ENCODE measurements around the gene FAM184B.

FAM184B gene

GRCh38 chr4:17773135-17773698, 8.2 kb downstream of the FAM184B start:
- DNase-seq (ENCODE audit: low read depth in 2 of 2) = no peak

GRCh38 chr4:17771284-17771908, 10.0 kb downstream of the FAM184B start:
- no peak for DNase-seq (ENCODE audit: low read depth in 2 of 2)

- DNase-seq (ENCODE audit: low read depth in 2 of 2) = no peak
These were observed 10.6 kb downstream of the FAM184B start for GRCh38 chr4:17770845-17771244.

GRCh38 chr4:17769406-17770174, 11.8 kb downstream of the FAM184B start:
- DNase-seq (ENCODE audit: low read depth in 2 of 2) = no peak

DNA sequence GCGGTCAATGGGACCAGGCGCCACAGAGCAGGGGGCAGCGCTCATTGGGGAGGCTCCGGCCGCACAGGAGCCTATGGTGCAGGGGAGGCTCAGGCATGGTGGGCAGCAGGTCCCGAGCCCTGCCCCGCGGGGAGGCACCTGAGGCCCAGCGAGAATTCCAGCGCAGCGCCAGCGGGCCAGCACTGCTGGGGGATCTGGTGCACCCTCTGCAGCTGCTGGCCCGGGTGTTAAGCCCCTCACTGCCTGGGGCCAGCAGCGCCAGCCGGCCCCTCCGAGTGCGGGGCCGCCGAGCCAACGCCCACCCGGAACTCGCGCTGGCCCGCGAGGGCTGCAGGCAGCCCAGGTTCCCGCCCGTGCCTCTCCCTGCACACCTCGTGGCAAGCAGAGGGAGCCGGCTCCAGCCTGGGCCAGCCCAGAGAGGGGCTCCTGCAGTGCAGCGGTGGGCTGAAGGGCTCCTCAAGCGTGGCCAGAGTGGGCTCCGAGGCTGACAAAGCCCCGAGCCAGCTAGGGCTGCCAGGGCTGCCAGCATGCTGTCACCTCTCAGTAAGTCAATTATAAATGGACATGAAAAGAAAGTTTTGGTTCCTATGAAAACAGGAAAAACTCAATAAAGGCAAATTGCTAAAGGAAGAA, 14.5 kb downstream of the FAM184B start:
- DNase-seq (ENCODE audit: low read depth in 2 of 2) = no peak

- no peak for DNase-seq (ENCODE audit: low read depth in 2 of 2)
These were observed 15.7 kb downstream of the FAM184B start for GRCh38 chr4:17765514-17766286.

DNA sequence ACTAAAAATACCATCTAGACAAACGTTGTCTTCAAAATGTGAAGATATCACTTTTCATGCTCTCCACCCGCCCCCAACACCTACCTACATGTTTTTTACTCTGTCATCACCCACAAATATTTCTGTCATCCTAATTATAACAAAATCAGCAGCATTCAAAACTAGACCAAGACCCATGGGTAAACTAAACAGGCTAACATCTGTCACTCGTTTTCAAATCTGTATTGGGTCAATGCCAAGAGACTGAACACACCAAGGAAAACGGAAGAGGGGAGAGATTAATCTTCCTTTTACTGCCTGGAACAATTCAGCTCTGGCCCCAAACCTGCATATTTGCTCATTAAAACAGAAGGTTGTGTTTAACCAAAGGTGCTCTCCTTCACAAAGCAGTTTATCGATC, 17.5 kb downstream of the FAM184B start:
- DNase-seq (ENCODE audit: low read depth in 2 of 2) = no peak

- no peak for DNase-seq (ENCODE audit: low read depth in 2 of 2)
These were observed 18.0 kb downstream of the FAM184B start for GRCh38 chr4:17763416-17763815.

DNA sequence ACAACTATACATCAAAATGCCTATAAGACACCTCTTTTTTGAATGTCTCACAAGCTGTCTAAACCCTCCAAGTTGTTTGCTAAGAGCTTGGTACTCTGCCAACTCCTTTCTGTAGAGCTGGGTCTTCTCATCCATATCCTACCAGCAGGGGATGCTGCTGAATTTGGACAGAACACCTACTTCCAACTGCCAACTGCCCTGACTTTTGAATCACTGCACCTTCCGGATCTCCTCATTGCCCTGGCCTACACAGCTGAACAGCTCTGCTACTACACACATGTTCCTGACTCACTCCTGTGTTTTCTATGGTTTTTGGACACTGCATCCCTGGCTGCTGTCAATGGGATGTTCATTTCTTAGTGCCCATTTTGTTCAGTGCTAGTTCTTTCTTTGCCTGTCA, 18.7 kb downstream of the FAM184B start:
- DNase-seq (ENCODE audit: low read depth in 2 of 2) = no peak

GRCh38 chr4:17761062-17761461, 20.4 kb downstream of the FAM184B start:
- DNase-seq (ENCODE audit: low read depth in 2 of 2) = no peak

- no peak for DNase-seq (ENCODE audit: low read depth in 2 of 2)
These were observed 20.8 kb downstream of the FAM184B start for GRCh38 chr4:17760626-17761025.

DNA sequence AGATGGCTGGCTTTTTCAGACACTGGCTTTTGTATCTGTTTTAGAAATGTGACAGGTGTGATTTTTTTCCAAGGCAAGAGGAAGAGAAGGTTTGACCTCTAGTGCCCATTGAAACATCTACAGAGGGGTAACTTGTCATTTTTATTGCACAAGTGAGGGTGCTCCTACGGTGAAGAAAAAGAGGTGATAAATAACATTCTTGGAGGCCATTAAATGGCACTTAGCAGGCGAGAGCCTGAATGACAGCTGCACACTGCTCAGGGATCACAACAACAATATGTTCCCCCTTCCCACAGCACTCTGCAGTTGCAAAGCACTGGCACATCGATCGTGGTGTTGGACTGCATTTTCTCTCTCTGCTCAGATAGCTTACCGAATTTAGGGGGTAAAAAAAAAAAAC, 22.9 kb downstream of the FAM184B start:
- DNase-seq (ENCODE audit: low read depth in 2 of 2) = no peak

GRCh38 chr4:17757621-17758020, 23.8 kb downstream of the FAM184B start:
- no peak for DNase-seq (ENCODE audit: low read depth in 2 of 2)

GRCh38 chr4:17753646-17754045, 27.8 kb downstream of the FAM184B start:
- no peak for DNase-seq (ENCODE audit: low read depth in 2 of 2)

- DNase-seq (ENCODE audit: low read depth in 2 of 2) = no peak
These were observed 40.7 kb downstream of the FAM184B start for GRCh38 chr4:17740702-17741101.

DNA sequence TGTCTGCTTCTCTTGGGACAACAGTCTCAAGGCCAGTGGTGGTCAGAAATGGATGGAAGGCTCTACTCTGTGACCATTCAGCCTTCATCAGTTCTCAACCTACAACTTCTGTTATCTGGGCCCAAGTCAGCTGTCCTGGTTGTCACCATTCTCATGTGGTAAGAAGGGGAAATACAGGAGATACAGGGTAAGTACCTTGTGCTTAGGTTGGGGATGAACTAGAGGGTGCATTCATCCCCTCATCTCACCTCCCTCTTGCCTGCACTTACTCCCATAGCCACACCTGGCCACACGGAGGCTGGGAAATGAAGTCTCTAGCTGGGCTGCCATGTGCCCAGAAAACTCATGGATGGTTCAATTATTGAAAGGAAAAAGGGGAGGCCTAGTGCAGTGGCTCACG, 44.9 kb downstream of the FAM184B start:
- DNase-seq (ENCODE audit: low read depth in 2 of 2) = no peak

- DNase-seq (ENCODE audit: low read depth in 2 of 2) = no peak
These were observed 54.5 kb downstream of the FAM184B start for GRCh38 chr4:17726911-17727310.

DNA sequence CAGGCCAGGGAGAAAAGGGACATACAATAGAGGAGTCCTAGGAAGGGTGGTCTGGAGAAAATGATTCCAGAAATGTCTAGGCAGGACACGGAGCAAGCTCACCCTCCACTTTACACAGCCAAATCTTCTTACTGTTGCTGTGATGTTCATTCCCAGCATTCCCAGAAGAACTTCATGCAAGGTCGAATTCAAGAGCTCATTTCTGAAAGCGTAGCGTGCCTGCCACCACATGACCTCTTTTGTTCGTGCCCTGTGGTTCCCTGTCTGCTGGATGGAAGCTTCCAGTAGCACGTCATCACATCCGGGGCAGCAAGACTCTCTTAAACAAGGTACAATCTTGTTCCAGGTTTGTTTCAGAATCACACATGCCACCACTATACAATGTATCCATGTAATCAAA, 57.8 kb downstream of the FAM184B start:
- DNase-seq (ENCODE audit: low read depth in 2 of 2) = no peak

DNA sequence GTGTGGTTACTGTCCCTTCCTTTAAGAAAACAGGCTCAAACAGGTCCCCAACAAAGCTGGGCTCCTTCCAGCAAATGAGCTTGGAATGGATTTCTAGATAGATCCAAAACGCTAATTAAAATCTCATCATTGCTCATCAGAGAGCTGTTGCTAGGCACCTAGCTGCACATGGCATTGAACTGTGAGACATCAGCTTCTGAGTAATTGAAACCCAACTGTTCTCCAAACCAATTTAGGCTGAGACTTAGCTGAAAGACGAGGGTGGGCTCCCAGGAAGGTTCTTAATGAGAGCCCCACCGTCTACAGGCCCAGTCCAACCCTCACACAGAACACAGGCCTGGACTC, 59.1 kb downstream of the FAM184B start:
- DNase-seq (ENCODE audit: low read depth in 2 of 2) = no peak

DNA sequence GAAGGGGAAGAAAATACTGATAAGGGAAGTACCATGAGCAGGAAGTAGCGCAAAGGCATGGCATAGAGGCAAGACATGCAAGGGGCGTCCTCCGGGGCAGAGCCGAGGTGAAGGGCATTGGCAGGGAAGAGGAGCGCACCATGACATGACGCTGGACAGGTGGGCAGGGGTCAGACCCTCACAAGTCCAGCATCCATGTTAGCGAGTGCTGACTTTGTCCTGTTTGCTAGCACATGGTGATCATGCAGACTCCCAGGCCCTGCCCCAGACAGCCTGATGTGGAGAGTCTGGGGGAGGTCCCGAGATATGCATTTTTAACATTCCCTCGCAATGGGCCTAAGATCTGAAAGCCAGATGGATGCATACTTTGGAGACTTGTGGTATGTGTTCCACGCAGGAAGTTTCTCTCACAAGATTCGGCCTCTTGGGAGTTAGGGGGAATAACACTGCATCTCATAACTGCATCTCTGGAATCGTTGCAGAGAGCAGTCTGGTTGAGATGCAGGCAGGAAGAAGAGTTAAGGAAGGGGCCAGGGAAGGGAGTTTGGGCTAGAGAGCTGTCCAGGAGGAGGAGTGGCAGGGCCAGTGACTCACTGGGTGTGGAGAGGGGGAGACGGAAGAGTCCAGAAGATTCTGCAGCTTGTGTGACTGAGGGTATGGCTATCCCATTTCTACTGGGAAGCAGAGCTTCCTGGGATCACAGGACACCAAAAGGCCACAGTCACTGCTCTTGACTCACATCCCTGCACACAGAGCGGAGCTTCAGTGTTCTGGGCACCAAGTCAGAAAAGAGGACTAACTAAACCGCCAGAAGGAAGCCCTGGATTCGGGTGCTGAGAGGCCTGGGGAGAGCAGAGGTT, 59.7 kb downstream of the FAM184B start:
- DNase-seq (ENCODE audit: low read depth in 2 of 2) = no peak

DNA sequence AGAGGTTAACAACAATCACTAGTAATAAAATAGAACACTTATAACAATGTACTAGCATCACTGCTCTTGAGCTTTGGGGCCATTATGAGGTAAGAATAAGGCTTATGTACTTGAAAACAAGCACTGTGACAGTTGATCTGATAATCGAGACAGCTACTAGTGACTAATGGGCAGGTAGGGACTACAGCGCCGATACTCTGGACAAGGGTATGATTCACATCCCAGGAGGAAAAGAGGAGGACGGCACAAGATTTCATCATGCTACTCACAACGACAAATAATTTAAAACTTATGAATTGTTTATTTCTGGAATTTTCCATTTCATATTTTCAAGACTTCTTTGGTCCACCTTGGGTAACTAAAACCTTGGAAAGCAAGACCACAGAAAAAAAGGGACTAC, 62.3 kb downstream of the FAM184B start:
- DNase-seq (ENCODE audit: low read depth in 2 of 2) = no peak
